Measurements from ENCODE around the gene PHKB. TPM values are rescaled to one million over a fixed set of nuclear protein-coding genes. Genes with fewer than 3 reads are reported as not detected.

PHKB gene
- total and polyA plus RNA-seq, 2 donors (not counting 3 experiments of a cell fraction or from before 2014, with no cell fraction given) = 30.1 to 61.0 TPM

DNA sequence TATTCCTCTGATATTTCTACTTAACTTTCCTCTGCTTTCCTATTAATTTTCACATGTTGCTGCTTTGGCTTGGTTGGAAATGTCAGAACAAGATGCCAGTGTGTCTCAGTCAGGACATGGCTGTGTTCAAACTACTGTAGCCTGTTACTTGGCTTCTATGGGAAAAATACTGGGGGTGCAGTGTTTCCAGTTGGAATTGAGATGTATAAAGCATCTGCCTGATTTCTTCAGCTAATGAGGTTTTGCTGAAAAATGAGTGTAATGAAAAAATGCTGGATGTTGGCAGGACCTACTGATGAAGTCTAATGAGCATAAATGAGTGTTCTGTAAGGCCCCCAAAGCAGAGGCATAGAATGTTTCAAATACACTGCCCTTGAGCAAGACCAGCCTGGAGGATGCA is 166.6 kb downstream of the PHKB start:
- TF ChIP-seq, protein P1, sequence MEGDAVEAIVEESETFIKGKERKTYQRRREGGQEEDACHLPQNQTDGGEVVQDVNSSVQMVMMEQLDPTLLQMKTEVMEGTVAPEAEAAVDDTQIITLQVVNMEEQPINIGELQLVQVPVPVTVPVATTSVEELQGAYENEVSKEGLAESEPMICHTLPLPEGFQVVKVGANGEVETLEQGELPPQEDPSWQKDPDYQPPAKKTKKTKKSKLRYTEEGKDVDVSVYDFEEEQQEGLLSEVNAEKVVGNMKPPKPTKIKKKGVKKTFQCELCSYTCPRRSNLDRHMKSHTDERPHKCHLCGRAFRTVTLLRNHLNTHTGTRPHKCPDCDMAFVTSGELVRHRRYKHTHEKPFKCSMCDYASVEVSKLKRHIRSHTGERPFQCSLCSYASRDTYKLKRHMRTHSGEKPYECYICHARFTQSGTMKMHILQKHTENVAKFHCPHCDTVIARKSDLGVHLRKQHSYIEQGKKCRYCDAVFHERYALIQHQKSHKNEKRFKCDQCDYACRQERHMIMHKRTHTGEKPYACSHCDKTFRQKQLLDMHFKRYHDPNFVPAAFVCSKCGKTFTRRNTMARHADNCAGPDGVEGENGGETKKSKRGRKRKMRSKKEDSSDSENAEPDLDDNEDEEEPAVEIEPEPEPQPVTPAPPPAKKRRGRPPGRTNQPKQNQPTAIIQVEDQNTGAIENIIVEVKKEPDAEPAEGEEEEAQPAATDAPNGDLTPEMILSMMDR (IDR thresholded peaks at IDR 0.05; ENCODE audit: extremely low read depth in 1 of 2, insufficient read depth in 1 of 2, low read depth in 1 of 2, low read length in 2 of 2) = no peak
- no peak for TF ChIP-seq JUN (IDR thresholded peaks at IDR 0.05; ENCODE audit: borderline replicate concordance, insufficient read depth, insufficient read length, low read depth)
- no peak for TF ChIP-seq MYC (IDR thresholded peaks at IDR 0.05; ENCODE audit: low read depth, low read length)
- TF ChIP-seq EZH2 (IDR thresholded peaks at IDR 0.05; ENCODE audit: borderline replicate concordance, low read depth, low read length, severe bottlenecking) = no peak
- TF ChIP-seq, protein P2, sequence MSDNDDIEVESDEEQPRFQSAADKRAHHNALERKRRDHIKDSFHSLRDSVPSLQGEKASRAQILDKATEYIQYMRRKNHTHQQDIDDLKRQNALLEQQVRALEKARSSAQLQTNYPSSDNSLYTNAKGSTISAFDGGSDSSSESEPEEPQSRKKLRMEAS (IDR thresholded peaks at IDR 0.05; ENCODE audit: insufficient read depth, insufficient read length) = no peak
- TF ChIP-seq GATA2 (IDR thresholded peaks at IDR 0.05; ENCODE audit: insufficient read depth, insufficient read length, low read depth, low read length) = no peak
- no peaks in the 10 kb centered on the region for H3K4me1 ChIP-seq (ENCODE audit: control insufficient read depth, extremely low read depth, insufficient read depth, low read length)
- no peak for DNase-seq (ENCODE audit: low read depth, low spot score)
- H3K4me3 ChIP-seq (replicated peaks in 1 of 3; ENCODE audit: insufficient read depth in 1 of 3, low read depth in 1 of 3, low read length in 3 of 3) = no peak overlapping the region
- no peak overlapping the region for H3K4me2 ChIP-seq (ENCODE audit: insufficient read depth, low read length)
- no peaks in the 10 kb centered on the region for H4K20me1 ChIP-seq (replicated peaks; ENCODE audit: control insufficient read depth, extremely low read depth, insufficient read depth, low read length)
- dilution Hi-C loops (cut with MboI; ENCODE audit: extremely low pct_ligation_motif_present, low sequenced_read_pairs) = no loop called here
- no peaks in the 10 kb centered on the region for H3K79me2 ChIP-seq (ENCODE audit: control insufficient read depth, insufficient read depth, low read length)
- no peak overlapping the region for H3K27ac ChIP-seq (ENCODE audit: insufficient read depth, low read depth, low read length)
- H2AFZ ChIP-seq (ENCODE audit: low read depth, low read length) = no peak overlapping the region
- H3K9me1 ChIP-seq (replicated peaks; ENCODE audit: control insufficient read depth, extremely low read depth, insufficient read depth, low read length) = no peaks in the 10 kb centered on the region
- H3K27me3 ChIP-seq (ENCODE audit: control insufficient read depth in 2 of 2, insufficient read depth in 2 of 2, low read length in 2 of 2) = no peaks in the 10 kb centered on the region
- no peaks in the 10 kb centered on the region for H3K36me3 ChIP-seq (ENCODE audit: control insufficient read depth in 2 of 2, extremely low read depth in 1 of 2, insufficient read depth in 2 of 2, low read length in 2 of 2)
- ChIA-PET POLR2A (no interaction called here), CTCF (no interaction called here)
- intact Hi-C loops (cut with micrococcal nuclease) = no loop called here
- H3K9me3 ChIP-seq (replicated peaks; ENCODE audit: control insufficient read depth, insufficient read depth, low read length) = no peaks in the 10 kb centered on the region
- no TSS peak for BruUV-seq (replicated peaks)
- H3K9ac ChIP-seq (replicated peaks; ENCODE audit: extremely low read depth, insufficient read depth, low read length) = no peak overlapping the region
- no peak for FAIRE-seq

All from endothelial cell of umbilical vein (primary cell).